A549 treated with ZK216348 at 1 μM for 4 hours (cell line): ENCODE data around the gene MAP4K5. TPM values are rescaled to one million over a fixed set of nuclear protein-coding genes. Genes with fewer than 3 reads are reported as not detected.

ENCODE experiments used
- total RNA-seq: library from RNA; stranded (reverse); fragments of 200-300 nt; extraction: Qiagen RNA extraction; gene quantifications from 5 replicates; pipeline ENCODE4 v1.2.3, GENCODE V29; 2022; ENCODE audit warnings: low read depth

Gene MAP4K5
- total RNA-seq: 28.1 to 46.1 TPM (median 36.6 TPM) in 5 replicates

DNA sequence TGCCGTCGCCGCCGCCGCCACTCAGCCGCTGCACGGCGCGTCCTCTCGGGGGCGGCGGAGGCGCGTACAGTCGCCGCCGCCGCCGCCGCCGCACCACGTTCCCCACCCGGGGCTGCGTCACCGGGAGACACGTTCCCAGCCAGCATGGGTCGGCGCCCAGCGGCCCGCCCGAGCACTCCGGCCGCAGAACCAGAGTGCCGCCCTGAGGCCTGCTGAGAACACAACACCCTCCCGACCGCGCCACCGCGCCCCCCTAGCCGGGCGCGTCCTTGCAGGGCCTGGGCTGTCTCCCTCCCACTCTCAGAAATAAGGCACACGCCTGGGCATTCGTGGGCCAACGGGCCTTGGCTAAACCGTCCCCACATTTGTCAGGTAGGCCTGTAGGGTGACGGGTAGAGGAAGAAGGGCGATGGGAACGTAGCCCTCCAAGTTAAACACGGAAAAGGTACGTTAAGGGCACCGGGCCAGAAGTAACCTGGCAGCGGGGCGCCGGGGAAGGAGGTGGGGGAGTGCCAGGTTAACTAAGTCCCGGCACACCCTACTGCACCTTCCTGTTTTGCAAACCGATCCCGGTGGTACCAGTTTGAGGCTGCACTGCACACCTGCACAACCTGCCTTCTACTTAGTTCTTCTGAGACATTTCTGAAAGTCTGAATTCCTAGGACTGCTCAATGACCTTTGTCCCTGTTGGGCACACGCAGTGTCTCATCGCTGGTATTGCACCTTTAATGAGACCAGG lies at the start of gene MAP4K5:
TSS of gene MAP4K5 (minus strand) at position 68 of the 739 bp plus-strand sequence. CDS start 520 bp downstream, outside the sequence.

DNA sequence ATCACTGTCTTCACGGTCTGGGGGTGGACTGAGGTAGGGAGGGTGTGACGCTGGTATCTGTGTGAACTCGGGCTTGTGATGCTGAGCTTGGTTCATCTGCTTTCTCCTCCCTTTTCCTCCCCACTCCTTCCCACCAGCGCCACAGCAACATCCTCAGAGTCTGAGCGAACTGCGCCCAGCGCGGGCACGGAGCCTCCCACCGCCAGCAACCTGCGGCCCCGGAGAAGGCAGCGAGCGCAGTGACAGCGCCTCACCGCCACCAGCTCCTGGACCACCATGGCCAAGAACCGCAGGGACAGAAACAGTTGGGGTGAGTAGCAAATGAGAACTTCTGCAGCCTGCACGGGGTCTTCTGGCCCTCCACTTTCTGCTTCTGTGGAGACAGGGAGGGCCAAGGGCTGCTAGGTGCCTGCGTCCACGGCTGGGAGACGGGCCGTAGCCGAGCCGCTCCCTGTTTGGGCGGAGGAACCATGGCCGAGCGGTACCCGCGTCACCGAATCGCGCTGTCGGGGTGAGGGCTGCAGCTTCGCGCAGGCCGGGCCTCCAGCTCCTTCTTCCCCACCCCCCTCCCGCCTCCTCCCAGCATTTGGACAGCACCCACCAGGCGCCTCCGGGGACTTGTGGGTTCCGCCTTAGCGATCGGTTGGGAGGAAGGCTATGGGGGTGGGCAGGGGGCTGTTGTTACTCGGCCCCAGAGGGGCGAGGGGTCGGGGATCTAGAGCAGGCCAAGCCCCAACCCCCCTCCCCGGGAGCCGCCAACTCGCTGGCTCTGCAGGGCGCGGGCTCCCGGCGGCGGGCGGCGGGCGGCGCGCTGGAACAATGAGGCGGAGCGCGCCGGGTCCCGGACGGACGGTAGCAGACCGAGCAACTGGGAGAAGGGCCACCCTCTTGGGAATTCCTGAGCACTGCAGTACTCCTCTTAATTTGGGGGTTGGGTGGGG lies 27.9 kb upstream of the MAP4K5 start, which contains the start of gene ATL1:
TSS of gene ATL1 (plus strand) at position 156 of the 941 bp plus-strand sequence. CDS start at position 277, 121 bp downstream.

DNA sequence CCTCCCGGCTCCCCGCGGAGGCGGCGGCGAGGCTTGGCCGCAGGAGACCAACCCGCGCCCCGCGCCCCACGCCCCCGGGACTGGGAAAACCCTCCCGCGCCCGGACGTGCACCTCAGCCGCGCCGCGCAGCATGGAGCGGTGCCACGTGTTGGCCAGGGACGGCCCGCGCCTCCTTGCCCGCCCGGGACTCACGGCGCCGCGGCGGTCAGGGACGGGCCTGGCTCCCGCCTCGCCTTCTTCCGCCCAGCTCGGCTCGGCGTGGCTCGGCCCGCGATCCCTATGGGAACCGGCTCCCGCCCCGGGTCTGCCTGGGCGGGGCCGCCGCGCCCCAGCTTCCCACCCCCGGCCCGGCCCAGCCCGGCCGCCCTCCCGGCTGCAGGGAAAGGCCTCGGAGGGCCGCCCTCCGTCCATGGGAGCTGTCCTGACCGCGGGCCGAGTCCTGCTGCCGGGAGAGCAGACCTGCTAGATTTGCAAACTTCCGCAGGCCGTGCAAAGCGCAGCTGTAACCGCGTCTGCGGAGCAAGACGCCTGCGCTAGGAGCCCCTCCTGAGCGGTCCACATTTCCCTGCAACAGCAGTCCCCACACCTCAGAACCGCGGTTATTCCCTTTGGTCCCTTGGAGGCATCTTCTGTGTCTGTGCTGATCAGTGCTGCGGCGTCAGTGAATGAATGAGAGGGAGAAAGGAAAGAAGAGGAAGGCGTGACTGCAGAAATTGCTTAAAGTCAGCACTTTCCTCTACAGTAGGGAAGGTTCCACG lies 135.6 kb downstream of the MAP4K5 start, which contains the start of gene CDKL1:
TSS of gene CDKL1 (minus strand) at position 251 of the 759 bp plus-strand sequence. CDS start 1,013 bp downstream, outside the sequence.

Other genes with a start within 250 kb of the MAP4K5 start
- gene L2HGDH, start 220.3 kb downstream of the MAP4K5 start, total RNA-seq: 8.3 to 11.4 TPM (median 10.4 TPM) in 5 replicates
- 9.2 to 13.3 TPM (median 12.5 TPM) in 5 replicates for gene DMAC2L, start 220.2 kb downstream of the MAP4K5 start, total RNA-seq
- 3.0 to 13.9 TPM (median 11.8 TPM) in 5 replicates for gene CDKL1, start 135.7 kb downstream of the MAP4K5 start, total RNA-seq
- gene ATL1, start 27.6 kb upstream of the MAP4K5 start, total RNA-seq: 4.6 to 5.9 TPM (median 5.5 TPM) in 5 replicates
- gene SAV1, start 135.7 kb upstream of the MAP4K5 start, total RNA-seq: 20.8 to 35.5 TPM (median 30.9 TPM) in 5 replicates